Fibroblast of peridontal ligament (primary cell): ENCODE measurements around the gene NAALADL2.

ENCODE experiments used
- DNase-seq: peaks from one replicate; pipeline ENCODE4 v3.0.0-alpha.2; 2010; ENCODE audit errors: extremely low read depth

NAALADL2 gene

DNA sequence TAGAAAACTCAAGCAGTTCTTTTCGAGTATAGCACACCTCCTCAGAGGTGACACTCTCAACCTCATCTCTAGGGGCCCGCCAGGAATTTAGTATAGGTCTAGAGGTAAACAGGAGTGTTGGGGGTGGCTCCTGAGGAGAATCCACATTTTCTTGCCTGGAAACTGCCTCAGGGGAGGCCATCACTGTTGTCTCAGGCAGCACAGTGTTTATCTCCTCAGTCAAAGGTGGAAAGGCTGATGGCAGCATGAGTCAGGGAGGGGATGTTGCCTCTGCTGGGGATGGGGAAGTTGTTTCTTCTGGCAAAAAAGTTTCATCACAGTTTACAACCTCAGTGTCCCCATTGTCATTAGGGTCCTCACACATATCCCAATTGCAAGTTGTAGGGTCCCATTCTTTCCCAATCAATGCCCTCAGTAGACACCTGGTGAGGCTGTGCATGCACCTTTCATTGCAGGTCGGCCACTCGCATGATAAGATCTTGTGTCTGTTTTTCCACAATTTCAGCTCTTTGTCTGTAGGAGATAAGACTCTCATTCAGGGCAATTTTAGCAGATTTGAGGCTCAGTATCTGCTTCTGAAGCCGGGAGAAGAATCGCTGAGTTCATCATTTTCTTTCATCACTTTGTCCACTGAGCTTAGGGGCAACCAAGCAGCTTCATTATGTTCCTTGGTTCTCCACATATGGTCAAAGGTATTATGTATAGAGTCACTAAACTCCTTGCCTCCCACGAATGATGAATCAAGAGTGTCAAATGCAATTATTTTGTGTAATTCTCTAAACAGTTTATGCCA is 25.8 kb downstream of the NAALADL2 start:
- no peak for DNase-seq

DNA sequence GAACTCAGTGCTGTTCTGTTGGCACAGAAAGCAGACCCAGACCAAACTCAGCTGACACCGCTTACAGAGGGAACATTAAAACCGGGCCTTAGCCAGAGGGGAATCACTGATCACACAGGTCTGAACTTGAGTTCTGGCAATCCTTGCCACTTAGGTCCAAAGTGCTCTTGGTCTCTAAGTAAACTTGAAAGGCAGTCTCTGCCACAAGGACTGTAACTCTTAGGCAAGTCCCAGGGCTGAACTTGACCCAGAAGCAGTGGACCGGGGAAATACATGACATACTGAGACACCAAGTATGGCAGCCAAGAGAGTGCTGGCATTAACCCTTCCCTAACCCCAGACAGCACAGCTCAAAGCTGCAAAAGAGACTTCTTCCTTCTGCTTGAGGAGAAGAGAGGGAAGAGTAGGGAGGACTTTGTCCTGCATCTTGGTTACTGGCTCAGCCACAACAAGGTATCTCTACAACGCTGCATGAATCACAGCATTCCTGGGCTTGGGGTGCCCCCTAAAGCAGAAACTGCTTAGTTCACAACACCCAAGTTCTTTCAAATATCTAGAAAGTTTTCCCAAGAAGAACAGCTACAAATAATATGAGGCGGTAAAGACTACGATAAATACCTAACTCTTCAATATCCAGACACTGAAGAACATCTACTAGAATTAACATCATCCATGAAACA is 32.5 kb downstream of the NAALADL2 start:
- no peak for DNase-seq

DNA sequence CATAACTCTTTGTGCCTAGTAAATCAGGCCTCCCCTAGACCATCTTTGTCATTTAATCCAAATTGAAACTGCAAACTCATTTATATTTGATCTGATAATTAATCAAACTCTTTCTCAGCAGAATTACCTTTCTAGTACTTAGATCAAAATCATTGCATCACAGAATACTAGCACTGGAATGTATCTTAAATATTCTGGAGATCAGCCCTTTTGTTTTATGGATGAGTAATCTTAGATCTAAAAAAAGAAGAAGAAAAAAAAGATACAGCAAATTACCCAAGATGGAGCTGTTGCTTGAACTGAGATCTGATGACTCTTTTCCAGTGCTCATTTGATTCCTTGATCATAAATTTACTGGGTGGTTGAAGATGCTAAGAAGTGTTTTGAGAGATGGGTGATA is 47.9 kb downstream of the NAALADL2 start:
- DNase-seq, result peak; percentile 17

DNA sequence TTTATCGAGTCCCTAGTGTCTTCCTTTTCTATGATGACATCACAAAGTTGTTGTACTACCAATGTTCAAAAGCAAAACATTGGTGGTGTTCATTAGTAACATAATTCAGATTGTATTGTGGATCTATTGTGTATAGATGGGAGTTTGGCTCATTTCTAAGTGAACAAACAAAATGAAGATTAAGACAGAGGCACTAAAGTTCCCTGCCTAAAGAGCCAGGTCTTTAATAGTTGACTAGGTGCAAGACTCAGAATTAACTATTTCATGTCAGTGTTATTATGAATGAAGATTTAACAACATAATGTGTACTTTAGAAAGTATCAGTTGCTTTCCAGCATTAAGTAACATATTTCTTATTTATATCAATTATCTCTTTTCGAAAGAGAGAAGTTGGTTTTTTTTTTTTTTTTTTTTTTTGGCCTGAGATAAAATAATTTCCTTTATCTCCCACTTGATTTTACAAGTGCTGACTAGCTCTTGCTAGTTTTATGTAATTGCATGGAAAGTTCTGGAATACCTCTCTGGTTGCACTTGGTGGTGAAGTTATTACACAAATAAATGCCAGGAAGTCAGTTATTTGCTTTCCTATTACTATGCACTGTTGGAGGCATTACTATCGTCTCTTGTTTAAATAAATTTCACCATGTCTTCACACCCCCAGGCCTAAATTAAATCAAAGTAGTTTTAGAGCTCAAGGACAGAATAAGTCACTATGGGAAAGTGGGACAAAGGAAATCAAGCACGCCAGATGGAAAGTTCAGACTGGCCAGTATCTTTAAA is 48.7 kb downstream of the NAALADL2 start:
- no peak for DNase-seq

DNA sequence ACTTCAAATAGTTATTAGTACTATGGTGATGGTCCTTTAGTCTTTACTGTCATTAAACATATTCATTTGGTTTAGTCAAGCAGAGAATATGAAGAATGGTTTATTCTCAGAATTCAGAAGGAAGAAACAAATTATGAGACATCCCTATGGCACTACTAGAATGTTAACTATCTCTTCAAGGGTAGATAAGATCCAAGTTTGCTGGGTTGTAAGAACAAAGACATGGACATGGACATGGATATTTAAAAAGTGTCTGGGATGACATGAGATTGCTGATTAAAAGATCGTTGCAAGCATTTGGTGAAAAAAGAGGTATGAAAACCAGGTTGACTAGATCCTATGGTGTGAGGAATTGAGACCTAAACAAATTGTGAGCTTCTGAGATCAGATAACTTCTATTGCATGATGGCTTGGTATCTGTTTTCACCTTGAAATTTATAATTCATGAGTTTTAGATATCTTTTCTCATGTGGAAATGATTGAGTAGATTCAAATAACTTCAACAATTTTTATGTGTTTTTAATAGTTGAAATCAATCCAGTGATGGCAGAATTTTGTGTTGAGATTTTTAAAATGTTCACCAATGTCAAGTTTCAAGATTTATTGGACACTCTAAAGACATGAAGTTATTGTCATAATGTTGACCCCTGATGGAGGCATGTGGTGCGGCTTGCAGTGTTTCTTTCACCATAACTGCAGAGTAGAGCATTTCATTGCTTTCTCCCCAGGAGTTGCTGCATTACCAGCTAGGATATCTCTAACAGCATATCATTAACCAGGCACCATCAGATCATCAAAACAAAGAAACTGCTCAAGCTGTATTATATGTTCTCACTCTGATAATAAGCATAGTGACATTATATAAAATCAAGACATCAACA is 72.6 kb downstream of the NAALADL2 start:
- DNase-seq, result no peak

DNA sequence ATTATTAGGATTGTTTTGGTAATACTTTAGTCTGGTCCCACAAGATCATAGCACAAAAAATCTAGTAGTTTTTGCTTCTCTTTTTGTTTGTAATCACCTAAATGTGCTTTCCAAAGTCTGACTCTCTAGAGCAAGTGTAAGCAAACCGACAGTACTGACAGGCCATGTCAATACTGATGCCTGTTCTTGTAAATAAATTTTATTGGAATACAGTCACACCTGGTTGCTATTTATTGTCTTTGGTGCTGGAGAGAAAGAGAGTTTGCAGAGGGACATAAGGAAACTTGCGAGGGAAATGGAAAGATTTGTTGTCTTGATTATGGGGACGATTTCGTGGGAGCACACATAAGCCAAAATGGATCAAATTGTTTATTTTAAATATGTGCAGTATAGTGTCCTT is 77.5 kb downstream of the NAALADL2 start:
- no peak for DNase-seq

DNA sequence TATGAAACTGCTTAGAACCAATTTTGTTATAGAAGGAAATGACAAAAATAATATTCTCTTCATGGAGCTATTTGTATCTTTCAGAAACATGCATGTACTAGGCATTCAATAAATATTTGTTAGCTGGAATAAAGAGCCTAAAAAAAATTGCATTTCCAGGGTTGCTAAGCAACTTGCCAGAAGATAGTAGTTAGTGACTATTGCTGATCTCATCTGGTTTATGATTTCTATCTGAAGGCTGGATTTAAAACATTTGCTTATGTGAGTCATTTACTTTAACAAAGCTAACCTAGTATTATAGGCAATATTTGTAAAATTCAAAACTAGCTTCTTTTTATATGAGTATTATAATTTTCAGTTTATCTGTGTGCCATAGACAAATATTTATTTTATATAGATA is 78.3 kb downstream of the NAALADL2 start:
- peak; percentile 90 for DNase-seq

DNA sequence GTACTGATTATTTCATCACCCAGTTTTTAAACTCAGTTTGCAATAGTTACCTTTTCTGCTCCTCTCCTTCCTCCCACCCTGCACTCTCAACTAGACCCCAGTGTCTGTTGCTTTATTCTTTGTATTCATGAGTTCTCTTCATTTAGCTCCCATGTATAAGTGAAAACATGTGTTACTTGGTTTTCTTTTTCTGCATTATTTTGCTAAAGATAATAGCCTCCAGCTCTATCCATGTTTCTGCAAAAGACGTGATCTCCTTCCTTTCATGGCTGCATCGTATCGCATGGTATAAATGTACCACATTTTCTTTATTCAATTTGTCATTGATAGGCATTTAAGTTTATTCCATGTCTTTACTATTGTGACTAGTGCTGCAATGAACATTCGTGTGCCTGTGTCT is 79.0 kb downstream of the NAALADL2 start:
- peak; percentile 55 for DNase-seq

DNA sequence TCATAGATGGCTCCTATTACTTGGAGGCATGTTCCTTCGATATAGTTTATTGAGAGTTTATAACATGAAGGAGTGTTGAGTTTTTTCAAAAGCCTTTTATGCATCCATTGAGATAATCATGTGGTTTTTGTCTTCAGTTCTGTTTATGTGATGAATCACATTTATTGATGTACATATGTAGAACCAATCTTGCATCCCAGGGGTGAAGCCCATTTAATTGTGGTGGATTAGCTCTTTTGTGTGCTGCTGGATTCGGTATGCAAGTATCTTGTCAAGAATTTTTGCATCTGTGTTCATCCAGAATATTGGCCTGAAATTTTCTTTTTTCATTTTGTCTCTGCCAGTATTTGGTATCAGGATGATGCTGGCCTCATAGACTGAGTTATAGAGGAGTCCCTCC is 81.0 kb downstream of the NAALADL2 start:
- DNase-seq, result peak; percentile 48

DNA sequence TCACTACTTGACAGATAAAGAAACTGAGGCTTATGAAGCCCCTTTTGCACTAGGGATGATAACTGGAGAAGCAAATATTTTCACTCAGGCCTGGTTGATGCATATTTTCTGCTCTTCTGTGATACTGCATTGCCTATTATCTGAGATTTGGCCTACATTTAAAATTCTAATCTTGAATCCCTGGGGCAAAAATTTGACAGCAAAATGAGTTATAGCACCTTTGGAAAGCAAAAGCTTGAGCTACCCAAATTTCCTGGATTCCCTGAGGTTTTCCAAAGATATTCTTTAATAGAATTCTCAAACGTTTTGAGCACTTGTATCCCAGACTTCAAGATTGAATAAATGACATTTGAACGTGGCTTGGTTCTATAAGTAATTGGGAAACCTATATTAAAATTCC is 86.1 kb downstream of the NAALADL2 start:
- DNase-seq, result no peak

DNA sequence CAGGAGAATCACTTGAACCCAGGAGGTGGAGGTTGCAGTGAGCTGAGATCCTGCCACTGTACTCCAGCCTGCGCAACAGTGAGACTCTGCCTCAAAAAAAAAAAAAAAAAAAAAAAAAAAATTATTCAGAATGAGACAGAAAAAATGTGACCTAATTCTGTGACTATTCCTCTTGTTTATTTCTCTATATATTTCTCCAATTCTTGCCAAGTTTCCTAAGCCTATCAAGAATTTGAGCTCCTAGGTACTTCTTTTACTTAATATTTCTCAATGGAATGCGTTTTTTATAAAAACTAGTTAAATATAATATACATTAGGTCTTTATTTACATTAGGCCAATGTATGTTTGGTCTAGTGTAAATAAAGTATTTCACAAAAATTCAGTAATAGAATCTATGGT is 86.8 kb downstream of the NAALADL2 start:
- peak; percentile 45 for DNase-seq

DNA sequence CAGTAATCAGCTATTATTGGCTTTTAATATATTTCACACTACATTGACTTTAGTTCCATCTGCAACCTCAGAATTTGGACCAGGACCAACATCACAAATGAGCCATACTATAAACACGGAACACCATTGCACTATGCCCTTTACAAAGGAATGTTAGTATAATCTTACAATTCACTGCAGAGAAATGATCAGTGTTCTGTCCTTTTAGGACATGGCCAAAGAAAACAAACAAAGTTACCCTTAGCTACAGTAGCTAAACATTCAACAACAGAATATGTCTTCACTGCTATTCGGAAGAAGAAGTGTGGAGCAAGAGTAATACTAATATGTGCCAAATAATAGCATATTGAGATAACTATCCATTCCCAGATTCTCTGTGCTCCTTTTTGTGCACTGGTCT is 90.4 kb downstream of the NAALADL2 start:
- peak; percentile 98 for DNase-seq

DNA sequence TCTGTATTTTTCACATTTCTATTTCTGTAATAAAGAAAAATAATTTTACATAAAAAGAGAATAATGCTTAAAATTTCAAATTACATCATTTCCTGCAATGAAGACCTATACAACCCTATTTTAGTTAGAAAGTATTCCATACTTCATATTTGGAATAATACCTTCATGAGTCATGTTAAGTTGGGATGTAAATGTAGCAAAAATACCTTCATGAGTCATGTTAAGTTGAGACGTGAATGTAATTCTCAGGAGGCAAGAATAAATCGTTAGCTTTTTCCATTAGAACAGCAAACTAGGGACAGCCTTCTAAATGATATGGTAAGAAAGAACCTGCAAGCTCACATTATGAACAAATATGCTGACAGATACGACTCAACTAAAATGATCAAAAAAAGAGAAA is 91.9 kb downstream of the NAALADL2 start:
- DNase-seq, result peak; percentile 76

DNA sequence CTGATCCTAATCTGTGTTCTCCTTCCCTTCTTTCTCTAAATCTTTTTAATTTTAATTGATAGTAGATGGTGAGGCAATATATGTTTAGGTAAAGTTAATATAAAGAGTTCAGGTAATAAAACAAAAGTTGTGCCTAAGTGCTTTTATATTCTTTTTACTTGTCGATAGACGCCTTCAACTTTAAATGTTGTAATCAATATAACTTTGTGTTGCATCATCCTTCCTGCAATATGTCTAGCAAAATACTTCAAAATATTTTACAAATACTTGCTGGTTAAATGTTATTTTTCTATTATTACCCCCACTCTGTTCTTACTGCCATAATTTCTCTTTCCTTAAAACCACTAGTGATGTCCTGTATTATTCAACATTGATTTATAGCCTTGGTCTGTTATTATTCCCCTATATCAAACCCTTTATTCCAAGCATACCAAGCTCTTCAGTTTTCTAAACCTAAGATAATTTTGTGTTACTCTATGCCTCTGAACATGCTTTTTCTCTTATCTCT is 92.4 kb downstream of the NAALADL2 start:
- no peak for DNase-seq

DNA sequence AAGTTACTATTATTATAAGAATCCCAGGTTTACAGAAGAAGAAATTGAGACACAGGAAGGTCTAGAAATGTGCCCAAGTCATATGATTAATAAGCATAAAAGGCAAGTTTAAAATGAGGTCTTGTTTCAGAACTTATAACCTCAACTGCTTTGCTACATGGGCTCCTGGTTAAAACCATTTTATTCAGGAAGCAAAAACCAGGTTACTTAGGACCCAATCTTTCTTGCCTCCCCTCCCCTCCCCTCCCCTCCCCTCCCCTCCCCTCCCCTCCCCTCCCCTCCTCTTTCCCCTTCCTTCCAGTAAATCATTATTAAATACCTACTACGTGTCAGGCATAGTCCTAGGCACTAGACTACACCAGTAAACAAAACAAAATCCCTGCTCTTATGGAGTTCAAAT is 93.9 kb downstream of the NAALADL2 start:
- DNase-seq, result no peak

DNA sequence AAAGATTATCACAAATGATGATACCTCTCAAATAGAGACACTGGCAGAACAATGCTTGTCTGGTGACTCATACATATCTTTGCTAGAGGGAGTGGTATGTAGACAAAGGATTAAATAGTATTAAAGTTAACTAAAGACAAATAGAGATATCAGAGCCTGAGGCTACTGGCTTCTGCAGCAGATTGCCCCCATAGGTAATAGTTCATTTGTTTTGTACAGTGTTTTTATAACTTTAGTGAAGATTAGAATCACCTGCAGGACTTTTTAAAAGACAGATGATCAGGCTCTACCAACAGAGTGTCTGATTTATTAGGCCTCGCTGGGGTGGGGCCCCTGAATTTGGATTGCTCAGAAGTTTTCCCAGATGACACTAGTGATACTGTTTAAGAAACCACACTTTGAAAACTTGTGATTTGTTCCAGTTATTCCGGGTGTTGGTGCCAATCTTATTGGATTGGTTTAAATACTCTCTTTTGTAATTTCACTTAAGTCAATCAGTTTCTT is 96.4 kb downstream of the NAALADL2 start:
- no peak for DNase-seq

DNA sequence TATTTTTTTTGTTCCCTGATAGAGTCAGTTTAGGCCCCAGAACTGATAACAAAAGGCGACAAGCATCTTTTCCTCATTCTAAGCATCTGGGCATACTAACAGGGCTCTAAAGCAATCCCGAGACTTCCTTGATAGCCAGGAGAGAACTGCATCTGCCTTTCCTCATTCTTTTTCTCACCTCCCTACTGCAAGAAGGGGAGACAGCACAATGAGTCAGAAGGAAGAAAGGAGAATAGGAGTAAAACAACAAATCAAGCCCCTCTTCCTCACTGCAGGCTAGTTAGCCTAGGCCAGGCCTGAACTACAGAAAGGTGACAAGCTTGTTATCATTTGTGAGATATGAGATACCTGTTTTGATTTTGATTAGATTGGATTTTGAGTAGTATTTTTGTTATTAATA is 97.9 kb downstream of the NAALADL2 start:
- no peak for DNase-seq

DNA sequence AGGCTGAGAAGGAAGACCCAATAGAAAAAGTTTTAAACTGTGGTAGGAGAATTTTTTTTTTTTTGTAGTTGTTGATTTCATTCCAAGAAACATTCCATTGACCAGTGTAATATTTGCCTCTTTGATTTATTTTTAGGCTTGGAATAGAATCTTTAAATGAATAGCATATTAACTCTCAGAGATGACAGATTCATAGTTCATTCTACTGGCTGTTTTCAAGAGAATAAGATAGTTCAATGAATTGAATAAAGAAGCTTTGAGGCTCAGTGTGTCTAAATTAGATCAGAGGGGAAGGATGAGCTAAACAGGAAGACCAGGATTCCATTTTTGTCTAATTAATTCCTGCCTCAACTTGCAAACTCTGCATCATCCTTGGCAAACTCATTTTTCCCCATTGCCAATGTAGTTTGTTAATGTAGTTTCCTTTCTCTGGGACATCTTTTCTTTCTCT is 98.4 kb downstream of the NAALADL2 start:
- DNase-seq, result peak; percentile 73

DNA sequence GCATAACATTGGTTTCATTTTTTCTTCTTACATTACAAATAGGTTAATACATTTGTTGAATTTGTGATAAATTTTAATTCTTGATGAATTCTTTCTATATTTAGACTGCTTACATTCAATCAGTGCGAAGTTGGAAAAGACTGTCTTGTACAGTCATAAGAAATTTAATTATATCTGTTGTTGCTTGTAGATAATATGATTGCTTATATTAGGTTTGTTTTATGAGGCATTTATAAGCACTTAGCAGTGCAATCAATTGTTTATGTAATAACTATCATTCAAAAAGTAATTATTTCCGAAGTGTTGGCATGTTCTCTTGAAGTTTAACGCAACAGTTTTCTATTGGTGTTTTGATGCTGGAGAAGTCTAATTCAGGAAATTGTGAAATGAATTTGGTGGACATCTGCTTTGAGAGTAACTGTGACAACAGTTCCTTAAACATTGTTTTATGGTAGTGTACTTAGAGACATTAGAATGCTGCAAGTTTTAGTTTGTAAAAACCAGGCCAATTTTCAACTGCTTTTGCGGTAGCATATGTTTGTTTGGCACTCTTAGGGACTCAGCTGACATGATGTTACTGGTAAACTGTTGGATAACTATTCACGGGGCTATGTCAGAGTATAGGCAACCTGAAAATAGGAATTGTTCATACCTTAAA is 99.7 kb downstream of the NAALADL2 start:
- DNase-seq, result peak; percentile 28

DNA sequence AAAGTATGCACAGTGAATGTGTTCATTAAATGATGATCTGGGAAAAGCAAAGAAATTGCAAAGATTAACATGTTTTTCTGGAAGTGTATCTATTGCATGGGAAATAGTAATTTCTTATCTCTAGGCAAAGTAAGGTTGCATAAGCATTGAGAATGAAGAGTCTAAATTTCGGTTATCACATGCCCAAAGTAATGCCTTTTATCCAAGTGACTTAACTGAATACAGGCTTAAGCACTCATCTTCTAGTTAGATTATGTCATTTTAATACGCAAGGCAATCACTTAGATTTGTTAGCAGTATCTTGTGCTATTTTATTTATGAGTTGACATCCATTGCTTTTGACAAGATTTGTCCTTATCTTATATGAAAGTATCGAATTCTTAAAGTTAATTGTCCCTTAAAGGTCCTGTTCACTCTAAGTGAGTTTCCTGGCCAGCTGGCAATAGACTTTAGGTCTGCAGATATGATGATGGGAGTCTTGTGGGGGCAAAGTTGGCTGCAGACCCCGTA is 100.5 kb downstream of the NAALADL2 start:
- DNase-seq, result no peak
